Measurements from ENCODE around the gene RAMP3. TPM values are rescaled to one million over a fixed set of nuclear protein-coding genes. Genes with fewer than 3 reads are reported as not detected.

The RAMP3 gene
- total RNA-seq, 1 donor from 2014 or later: not detected

GRCh38 chr7:45177801-45178200, 20.2 kb downstream of the RAMP3 start:
- no peaks in the 10 kb centered on the region for H3K4me1 Mint-ChIP-seq (ENCODE audit: low read depth)
- H3K36me3 Mint-ChIP-seq (ENCODE audit: low read depth): no peaks in the 10 kb centered on the region
- H3K9me3 Mint-ChIP-seq (ENCODE audit: low read depth): no peaks in the 10 kb centered on the region
- no peak overlapping the region for H3K4me3 Mint-ChIP-seq (ENCODE audit: unreplicated experiment)
- peak; percentile 82 for DNase-seq (ENCODE audit: low spot score)
- peaks cover 34% of the 10 kb centered on the region for H3K27me3 Mint-ChIP-seq (ENCODE audit: low read depth)
- no peak overlapping the region for H3K27ac Mint-ChIP-seq (ENCODE audit: unreplicated experiment)
- TF ChIP-seq, protein P1, sequence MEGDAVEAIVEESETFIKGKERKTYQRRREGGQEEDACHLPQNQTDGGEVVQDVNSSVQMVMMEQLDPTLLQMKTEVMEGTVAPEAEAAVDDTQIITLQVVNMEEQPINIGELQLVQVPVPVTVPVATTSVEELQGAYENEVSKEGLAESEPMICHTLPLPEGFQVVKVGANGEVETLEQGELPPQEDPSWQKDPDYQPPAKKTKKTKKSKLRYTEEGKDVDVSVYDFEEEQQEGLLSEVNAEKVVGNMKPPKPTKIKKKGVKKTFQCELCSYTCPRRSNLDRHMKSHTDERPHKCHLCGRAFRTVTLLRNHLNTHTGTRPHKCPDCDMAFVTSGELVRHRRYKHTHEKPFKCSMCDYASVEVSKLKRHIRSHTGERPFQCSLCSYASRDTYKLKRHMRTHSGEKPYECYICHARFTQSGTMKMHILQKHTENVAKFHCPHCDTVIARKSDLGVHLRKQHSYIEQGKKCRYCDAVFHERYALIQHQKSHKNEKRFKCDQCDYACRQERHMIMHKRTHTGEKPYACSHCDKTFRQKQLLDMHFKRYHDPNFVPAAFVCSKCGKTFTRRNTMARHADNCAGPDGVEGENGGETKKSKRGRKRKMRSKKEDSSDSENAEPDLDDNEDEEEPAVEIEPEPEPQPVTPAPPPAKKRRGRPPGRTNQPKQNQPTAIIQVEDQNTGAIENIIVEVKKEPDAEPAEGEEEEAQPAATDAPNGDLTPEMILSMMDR (IDR thresholded peaks at IDR 0.05): no peak

DNA sequence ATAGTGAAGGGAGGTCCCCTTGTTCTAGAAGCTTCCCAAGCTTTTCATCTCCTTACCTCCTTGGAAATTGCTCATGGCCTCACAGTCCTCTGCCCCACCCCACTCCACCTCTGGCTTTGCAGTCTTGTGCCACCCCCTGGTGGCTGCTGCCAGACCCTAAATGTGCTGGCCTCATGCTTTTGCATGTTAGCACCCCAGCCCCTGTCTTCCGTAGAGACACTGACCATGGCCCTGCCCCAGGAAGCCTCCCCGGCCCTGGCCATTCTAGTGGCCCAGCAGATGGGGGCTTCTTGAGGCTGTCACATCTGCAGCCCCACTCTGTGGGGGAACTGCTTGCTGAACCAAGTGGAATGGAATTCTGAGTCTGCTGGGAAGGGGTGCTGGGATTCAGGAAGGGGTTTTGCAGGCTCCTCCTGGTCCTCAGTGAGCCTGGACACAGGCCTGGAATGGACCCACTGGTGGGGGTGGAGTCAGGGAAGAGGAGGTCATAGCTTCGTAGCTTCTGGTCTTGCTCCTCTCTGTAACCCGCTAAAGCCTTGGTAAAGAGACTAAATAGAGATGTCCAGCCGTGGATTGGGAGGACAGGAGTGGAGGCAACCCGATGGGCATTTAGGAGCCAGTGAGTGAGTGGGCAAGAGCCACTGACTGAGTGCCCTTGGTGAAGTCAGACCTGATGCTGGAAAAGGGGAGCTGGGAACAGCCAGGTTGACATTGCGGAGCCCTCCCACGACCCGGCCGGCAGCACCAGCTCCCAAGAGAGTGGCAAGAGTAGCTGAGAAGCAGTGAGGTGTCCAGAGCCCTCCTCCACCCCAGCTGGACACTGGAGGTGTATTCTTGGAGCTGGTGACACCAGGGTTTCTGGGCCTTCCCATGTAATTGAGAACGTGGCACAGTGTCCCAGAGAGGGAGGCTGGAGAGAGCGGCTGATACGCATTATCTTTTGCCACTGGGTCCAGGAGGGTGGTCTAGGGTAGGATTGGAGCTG, 20.9 kb downstream of the RAMP3 start:
- TF ChIP-seq, protein P1 (IDR thresholded peaks at IDR 0.05): no peak
- no peaks in the 10 kb centered on the region for H3K4me1 Mint-ChIP-seq (ENCODE audit: low read depth)
- no peaks in the 10 kb centered on the region for H3K36me3 Mint-ChIP-seq (ENCODE audit: low read depth)
- peaks cover 32% of the 10 kb centered on the region for H3K27me3 Mint-ChIP-seq (ENCODE audit: low read depth)
- H3K9me3 Mint-ChIP-seq (ENCODE audit: low read depth): no peaks in the 10 kb centered on the region
- no peak overlapping the region for H3K4me3 Mint-ChIP-seq (ENCODE audit: unreplicated experiment)
- H3K27ac Mint-ChIP-seq (ENCODE audit: unreplicated experiment): no peak overlapping the region
- peak; percentile 57 for DNase-seq (ENCODE audit: low spot score)

- H3K4me1 Mint-ChIP-seq (ENCODE audit: low read depth): no peaks in the 10 kb centered on the region
- no peak overlapping the region for H3K4me3 Mint-ChIP-seq (ENCODE audit: unreplicated experiment)
- TF ChIP-seq, protein P1 (IDR thresholded peaks at IDR 0.05): no peak
- peaks cover 32% of the 10 kb centered on the region for H3K27me3 Mint-ChIP-seq (ENCODE audit: low read depth)
- no peak for DNase-seq (ENCODE audit: low spot score)
- H3K36me3 Mint-ChIP-seq (ENCODE audit: low read depth): no peaks in the 10 kb centered on the region
- no peak overlapping the region for H3K27ac Mint-ChIP-seq (ENCODE audit: unreplicated experiment)
- no peaks in the 10 kb centered on the region for H3K9me3 Mint-ChIP-seq (ENCODE audit: low read depth)
Measured at GRCh38 chr7:45179666-45180065, 22.1 kb downstream of the RAMP3 start.

DNA sequence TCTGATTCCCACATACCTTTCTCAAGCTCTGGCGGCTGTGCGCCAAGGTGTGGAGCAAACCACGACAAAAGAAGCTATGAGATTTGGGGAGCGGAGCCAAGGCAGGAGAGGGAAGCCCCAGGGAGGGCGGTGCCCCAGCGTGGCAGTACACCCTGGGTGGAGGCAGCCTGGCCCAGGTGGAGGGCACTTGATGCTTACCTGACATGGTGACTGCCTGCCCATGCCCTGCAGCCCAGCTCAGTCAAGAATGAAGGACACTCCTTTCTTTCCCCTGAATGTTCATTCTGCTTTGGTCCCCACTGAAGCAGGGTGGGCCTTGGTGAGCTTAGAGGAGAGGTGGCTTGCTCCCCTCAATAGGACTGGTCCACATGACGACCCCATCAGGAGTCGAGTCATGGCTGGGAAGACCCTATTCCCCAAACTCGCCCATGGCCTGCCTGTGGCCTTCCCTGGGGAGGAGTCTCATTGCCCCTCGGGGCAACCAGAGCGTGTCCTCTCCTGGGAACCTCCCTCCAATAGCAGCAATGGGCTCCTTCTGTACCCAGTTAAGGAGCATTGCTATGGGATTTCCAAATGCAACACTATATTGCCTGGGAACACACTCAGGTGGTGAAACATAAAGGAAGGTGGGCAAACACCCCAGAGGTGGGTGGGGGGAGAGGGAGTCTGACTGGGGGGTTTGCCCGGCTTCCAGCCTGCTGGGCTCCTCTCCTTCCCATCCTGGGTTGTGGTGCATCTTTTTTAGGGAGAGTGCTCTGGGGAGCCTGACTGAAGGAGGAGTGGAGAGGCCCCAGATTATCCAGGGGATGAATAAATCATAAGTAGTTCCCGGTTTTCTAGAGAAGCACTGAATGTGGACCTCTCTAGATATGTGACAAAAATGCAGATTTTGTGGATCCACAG, 22.7 kb downstream of the RAMP3 start:
- no peaks in the 10 kb centered on the region for H3K36me3 Mint-ChIP-seq (ENCODE audit: low read depth)
- TF ChIP-seq, protein P1 (IDR thresholded peaks at IDR 0.05): no peak
- H3K27ac Mint-ChIP-seq (ENCODE audit: unreplicated experiment): no peak overlapping the region
- peaks cover 32% of the 10 kb centered on the region for H3K27me3 Mint-ChIP-seq (ENCODE audit: low read depth)
- no peaks in the 10 kb centered on the region for H3K4me1 Mint-ChIP-seq (ENCODE audit: low read depth)
- H3K9me3 Mint-ChIP-seq (ENCODE audit: low read depth): no peaks in the 10 kb centered on the region
- no peak overlapping the region for H3K4me3 Mint-ChIP-seq (ENCODE audit: unreplicated experiment)
- peak; percentile 73 for DNase-seq (ENCODE audit: low spot score)

Measured in chondrocyte (in vitro differentiated cells).